IMR-90 (cell line): ENCODE data around the gene CD300LF. TPM values are rescaled to one million over a fixed set of nuclear protein-coding genes. Genes with fewer than 3 reads are reported as not detected.

Experiments
- ATAC-seq: fragments of 200-7000 bp; cut with Tn5 transposase; 2 replicates; pipeline ENCODE4 v1.9.1; 2020; ENCODE audit warnings: low read depth, mild to moderate bottlenecking, moderate library complexity
- BruUV-seq: library from RNA; stranded (reverse); fragments of 400-500 nt; replicated peaks from 2 replicates; lab custom pipeline; 2021; lab: Mats Ljungman, UMichigan
- CTCF ChIA-PET: fragments of 300-600 bp; formaldehyde crosslinking; extraction: SDS; loops from one replicate; lab custom pipeline; 2021; ENCODE audit warnings: antibody characterized with exemption; lab: Yijun Ruan, JAX
- POLR2A ChIA-PET: fragments of 300-600 bp; sonication (Branson Sonifier 250); formaldehyde crosslinking; loops from one replicate; lab custom pipeline; 2022; ENCODE audit warnings: antibody characterized with exemption; ENCODE audit not compliant: unreplicated experiment; lab: Charles Lee
- DNase-seq: peaks from one replicate; pipeline ENCODE4 v3.0.0; 2013
- H2AFZ ChIP-seq: replicated peaks from 2 replicates; pipeline ENCODE3; 2013; ENCODE audit warnings: low read length, mild to moderate bottlenecking; ENCODE audit not compliant: poor library complexity
- H2AK5ac ChIP-seq: 2 replicates; pipeline ENCODE4 v1.6.1; 2013; ENCODE audit warnings: low read depth, low read length, inconsistent platforms
- H2AK9ac ChIP-seq: replicated peaks from 2 replicates; pipeline ENCODE3; 2013; ENCODE audit warnings: mild to moderate bottlenecking, low read depth, low read length, moderate library complexity; ENCODE audit not compliant: poor library complexity
- H2BK120ac ChIP-seq: 2 replicates; pipeline ENCODE4 v1.6.1; 2013; ENCODE audit warnings: low read depth, low read length, inconsistent platforms
- H2BK15ac ChIP-seq: 3 replicates; pipeline ENCODE4 v1.6.1; 2013; ENCODE audit warnings: low read depth, low read length, inconsistent platforms
- H2BK20ac ChIP-seq: 2 replicates; pipeline ENCODE4 v1.6.1; 2013; ENCODE audit warnings: low read depth, mild to moderate bottlenecking, inconsistent platforms, low read length, moderate library complexity
- H2BK5ac ChIP-seq: 2 replicates; pipeline ENCODE4 v1.6.1; 2013; ENCODE audit warnings: mild to moderate bottlenecking, low read depth, low read length, inconsistent platforms; ENCODE audit not compliant: poor library complexity, severe bottlenecking
- H3K14ac ChIP-seq: replicated peaks from 2 replicates; pipeline ENCODE4 v1.6.1; 2013; ENCODE audit warnings: low read depth, low read length, inconsistent platforms
- H3K18ac ChIP-seq: 2 replicates; pipeline ENCODE4 v1.6.1; 2013; ENCODE audit warnings: low read depth, low read length, control low read depth
- H3K23ac ChIP-seq: 2 replicates; pipeline ENCODE4 v1.6.1; 2013; ENCODE audit warnings: low read depth, low read length, inconsistent platforms
- H3K27ac ChIP-seq: 2 replicates; pipeline ENCODE4 v1.5.1; 2013; ENCODE audit warnings: mild to moderate bottlenecking, control low read depth, low read length; ENCODE audit not compliant: insufficient read depth
- H3K27me3 ChIP-seq: 2 replicates; pipeline ENCODE4 v1.6.1; 2013; ENCODE audit warnings: low read length; ENCODE audit not compliant: control insufficient read depth, insufficient read depth
- H3K36me3 ChIP-seq: 2 replicates; pipeline ENCODE4 v1.6.1; 2013; ENCODE audit warnings: low read length, mixed read lengths; ENCODE audit not compliant: control insufficient read depth, insufficient read depth
- H3K4ac ChIP-seq: 2 replicates; pipeline ENCODE4 v1.6.1; 2013; ENCODE audit warnings: low read depth, low read length, inconsistent platforms
- H3K4me1 ChIP-seq: 2 replicates; pipeline ENCODE4 v1.6.1; 2013; ENCODE audit warnings: low read length, mixed read lengths; ENCODE audit not compliant: control insufficient read depth, insufficient read depth
- H3K4me2 ChIP-seq: 2 replicates; pipeline ENCODE4 v1.6.1; 2013; ENCODE audit warnings: low read depth, mild to moderate bottlenecking, control low read depth, low read length, moderate library complexity
- H3K4me3 ChIP-seq: 2 replicates; pipeline ENCODE4 v1.5.1; 2013; ENCODE audit warnings: low read depth, mild to moderate bottlenecking, control low read depth, low read length, moderate library complexity; ENCODE audit not compliant: insufficient read depth
- H3K56ac ChIP-seq: 2 replicates; pipeline ENCODE4 v1.6.1; 2013; ENCODE audit warnings: low read length, inconsistent platforms; ENCODE audit not compliant: insufficient read depth; ENCODE audit errors: extremely low read depth
- H3K79me1 ChIP-seq, 2 experiments: 2 replicates each; pipeline ENCODE4 v1.6.1; 2013; ENCODE audit warnings: low read length in 2 of 2, inconsistent platforms in 1 of 2, low read depth in 1 of 2
- H3K9ac ChIP-seq: 2 replicates; pipeline ENCODE4 v1.6.1; 2013; ENCODE audit warnings: low read depth, low read length, control low read depth
- H3K9me1 ChIP-seq: 2 replicates; pipeline ENCODE4 v1.6.1; 2013; ENCODE audit warnings: low read length, inconsistent platforms; ENCODE audit not compliant: insufficient read depth
- H3K9me3 ChIP-seq: 2 replicates; pipeline ENCODE4 v1.6.1; 2013; ENCODE audit warnings: low read length; ENCODE audit not compliant: control insufficient read depth, insufficient read depth
- H4K20me1 ChIP-seq: 2 replicates; pipeline ENCODE4 v1.6.1; 2013; ENCODE audit warnings: low read length, inconsistent platforms; ENCODE audit not compliant: insufficient read depth
- H4K5ac ChIP-seq: 2 replicates; pipeline ENCODE4 v1.6.1; 2013; ENCODE audit warnings: mild to moderate bottlenecking, low read depth, low read length, control low read depth
- H4K8ac ChIP-seq, 2 experiments: 2 replicates each; pipeline ENCODE4 v1.6.1; 2013; ENCODE audit warnings: low read depth in 2 of 2, low read length in 2 of 2, control low read depth in 1 of 2, inconsistent platforms in 1 of 2
- H4K91ac ChIP-seq: 2 replicates; pipeline ENCODE4 v1.6.1; 2013; ENCODE audit warnings: low read depth, low read length, inconsistent platforms; ENCODE audit not compliant: insufficient read depth
- CTCF ChIP-seq: conservative IDR thresholded peaks from 2 replicates; pipeline ENCODE4 v1.5.1; 2012; ENCODE audit warnings: mild to moderate bottlenecking, low read depth, low read length, improper control_type of control experiment
- MAFK ChIP-seq: IDR thresholded peaks from 2 replicates; pipeline ENCODE4 v1.6.1; 2012; ENCODE audit warnings: low read depth, low read length, improper control_type of control experiment
- WGBS, 2 experiments: methylation state at CpG; one replicate each; pipeline versions ENCODE4 v1.1.5 to v1.1.7; 2013; ENCODE audit warnings: missing lambda C conversion rate in 2 of 2; ENCODE audit not compliant: insufficient read length in 1 of 2; ENCODE audit errors: extremely low coverage in 2 of 2; 5-methylcytosine and 5-hydroxymethylcytosine counted together
- dilution Hi-C: fragments of 300-500 bp; cut with HindIII; formaldehyde crosslinking; loops from one replicate; pipeline ENCODE4 v1.14.3; 2018; ENCODE audit warnings: low sequenced_read_pairs; ENCODE audit not compliant: unreplicated experiment
- in situ Hi-C: fragments of 300-500 bp; cut with MboI; formaldehyde crosslinking; loops from 3 replicates; pipeline ENCODE4 v1.14.3; 2019; ENCODE audit warnings: low sequenced_read_pairs, inconsistent platforms, mixed read lengths
- intact Hi-C: fragments of 100-400 bp; cut with micrococcal nuclease; formaldehyde crosslinking; loops from 2 replicates; pipeline ENCODE4 v1.10.0; 2022
- polyA plus RNA-seq, 3 experiments: library from polyadenylated mRNA; depleted of rRNA; stranded (reverse); fragments of >200 nt; gene quantifications; 2 replicates each; pipeline ENCODE4 v1.2.3, GENCODE V29; 2012; ENCODE audit warnings: low replicate concordance in 1 of 3
- total RNA-seq: library from RNA; depleted of rRNA; stranded (reverse); fragments of >200 nt; gene quantifications from 2 replicates; pipeline ENCODE4 v1.2.3, GENCODE V29; 2012

CD300LF gene
- total and polyA plus RNA-seq, 2 of the 4 experiments (the other 2 are of a cell fraction): not detected

- WGBS, 2 experiments: 70% methylated on average over 1 of the region's 3 CpGs; no CpG with 5 or more reads in 1 of the 2 experiments
- H3K79me1 ChIP-seq: no peaks in the 10 kb centered on the region
- H3K36me3 ChIP-seq: no peaks in the 10 kb centered on the region
- no peak overlapping the region for H3K9ac ChIP-seq
- H4K8ac ChIP-seq: no peak overlapping the region
- ChIA-PET POLR2A (no interaction called here), CTCF (no interaction called here)
- no peak overlapping the region for H3K4me2 ChIP-seq
- no peak overlapping the region for H3K4me3 ChIP-seq
- H2BK20ac ChIP-seq: no peak overlapping the region
- no peak overlapping the region for H3K4ac ChIP-seq
- no peak overlapping the region for H2BK120ac ChIP-seq
- no peak overlapping the region for H2AK5ac ChIP-seq
- H2AFZ ChIP-seq: no peak overlapping the region
- dilution Hi-C loops: no loop called here
- no peak overlapping the region for H3K27ac ChIP-seq
- H3K14ac ChIP-seq: no peak overlapping the region
- in situ Hi-C loops: no loop called here
- H2BK5ac ChIP-seq: no peak overlapping the region
- no peaks in the 10 kb centered on the region for H3K4me1 ChIP-seq
- H3K27me3 ChIP-seq: no peaks in the 10 kb centered on the region; the same call in 1 of the 2 replicates
- H4K5ac ChIP-seq: no peak overlapping the region
- ATAC-seq (no peak), DNase-seq (no peak)
- no peak overlapping the region for H3K18ac ChIP-seq
- H3K56ac ChIP-seq: no peak overlapping the region
- H4K20me1 ChIP-seq: no peaks in the 10 kb centered on the region
- H3K9me3 ChIP-seq: no peaks in the 10 kb centered on the region
- no peak overlapping the region for H3K23ac ChIP-seq
- no TSS peak for BruUV-seq
- no peak overlapping the region for H4K91ac ChIP-seq
- H2AK9ac ChIP-seq: no peak overlapping the region
- TF ChIP-seq CTCF (0 out of 2 replicates have a peak, but pooled peaks have one; percentile 4), MAFK (no peak)
- H3K9me1 ChIP-seq: no peaks in the 10 kb centered on the region
- H2BK15ac ChIP-seq: no peak overlapping the region
- intact Hi-C loops: no loop called here
Measured at GRCh38 chr17:74646231-74646630, 66.5 kb downstream of the CD300LF start.
